ENCODE measurements around the gene UBA52. TPM values are rescaled to one million over a fixed set of nuclear protein-coding genes. Genes with fewer than 3 reads are reported as not detected.

UBA52 gene
- total RNA-seq, 1 experiment from 2014 or later: 1,361 TPM

GRCh38 chr19:18522124-18522861 is 49.4 kb upstream of the UBA52 start:
- DNase-seq (ENCODE audit: low spot score) (peak; percentile 100), ATAC-seq (peak; percentile 95)
- no peaks in the 10 kb centered on the region for H3K27me3 Mint-ChIP-seq (ENCODE audit: low read depth)
- ChIA-PET CTCF (interaction anchor here (0.6 to 5.0 kb wide), 19 partner anchors 12 to 276 kb away, joined by 3 to 55 read pairs (median 8); partner anchors contain the start of genes KXD1 and UBA52), POLR2A (interaction anchor here (0.5 to 1.4 kb wide), 4 partner anchors 8 to 50 kb away, joined by 3 read pairs; partner anchors contain the start of gene UBA52)
- H3K36me3 Mint-ChIP-seq: no peaks in the 10 kb centered on the region
- peaks cover 7% of the 10 kb centered on the region for H3K4me1 Mint-ChIP-seq
- H3K9me3 Mint-ChIP-seq: no peaks in the 10 kb centered on the region
- H3K27ac Mint-ChIP-seq: peak overlapping the region; percentile 86
- H3K4me3 Mint-ChIP-seq: peak overlapping the region; percentile 81
- no peak for TF ChIP-seq RORB (CRISPR knock-in tag; IDR thresholded peaks at IDR 0.05)
- TF ChIP-seq NFYB (CRISPR knock-in tag; conservative IDR thresholded peaks at IDR 0.05; ENCODE audit: low read depth): no peak
- TF ChIP-seq, protein P1, sequence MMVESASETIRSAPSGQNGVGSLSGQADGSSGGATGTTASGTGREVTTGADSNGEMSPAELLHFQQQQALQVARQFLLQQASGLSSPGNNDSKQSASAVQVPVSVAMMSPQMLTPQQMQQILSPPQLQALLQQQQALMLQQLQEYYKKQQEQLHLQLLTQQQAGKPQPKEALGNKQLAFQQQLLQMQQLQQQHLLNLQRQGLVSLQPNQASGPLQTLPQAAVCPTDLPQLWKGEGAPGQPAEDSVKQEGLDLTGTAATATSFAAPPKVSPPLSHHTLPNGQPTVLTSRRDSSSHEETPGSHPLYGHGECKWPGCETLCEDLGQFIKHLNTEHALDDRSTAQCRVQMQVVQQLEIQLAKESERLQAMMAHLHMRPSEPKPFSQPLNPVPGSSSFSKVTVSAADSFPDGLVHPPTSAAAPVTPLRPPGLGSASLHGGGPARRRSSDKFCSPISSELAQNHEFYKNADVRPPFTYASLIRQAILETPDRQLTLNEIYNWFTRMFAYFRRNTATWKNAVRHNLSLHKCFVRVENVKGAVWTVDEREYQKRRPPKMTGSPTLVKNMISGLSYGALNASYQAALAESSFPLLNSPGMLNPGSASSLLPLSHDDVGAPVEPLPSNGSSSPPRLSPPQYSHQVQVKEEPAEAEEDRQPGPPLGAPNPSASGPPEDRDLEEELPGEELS (CRISPR knock-in tag; IDR thresholded peaks at IDR 0.05): 0 out of 2 replicates have a peak, but pooled peaks have one; percentile 15
- TF ChIP-seq GTF2I (CRISPR knock-in tag; conservative IDR thresholded peaks at IDR 0.05): no peak
- TF ChIP-seq ZNF138 (CRISPR knock-in tag; conservative IDR thresholded peaks at IDR 0.05): no peak
- TF ChIP-seq FOXJ3 (CRISPR knock-in tag; IDR thresholded peaks at IDR 0.05; ENCODE audit: borderline replicate concordance): no peak
- TF ChIP-seq TCF7 (CRISPR knock-in tag; IDR thresholded peaks at IDR 0.05; ENCODE audit: low read depth): no peak
- peak; percentile 50; the same call in 1 of the 2 replicates for TF ChIP-seq MAX (CRISPR knock-in tag; IDR thresholded peaks at IDR 0.05)
- peak; percentile 73; the same call in 1 of the 2 replicates for TF ChIP-seq SP1 (CRISPR knock-in tag; conservative IDR thresholded peaks at IDR 0.05)
- no peak for TF ChIP-seq EMX1 (CRISPR knock-in tag; IDR thresholded peaks at IDR 0.05)
- TF ChIP-seq, protein P2, sequence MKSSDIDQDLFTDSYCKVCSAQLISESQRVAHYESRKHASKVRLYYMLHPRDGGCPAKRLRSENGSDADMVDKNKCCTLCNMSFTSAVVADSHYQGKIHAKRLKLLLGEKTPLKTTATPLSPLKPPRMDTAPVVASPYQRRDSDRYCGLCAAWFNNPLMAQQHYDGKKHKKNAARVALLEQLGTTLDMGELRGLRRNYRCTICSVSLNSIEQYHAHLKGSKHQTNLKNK (CRISPR knock-in tag; IDR thresholded peaks at IDR 0.05): no peak
- TF ChIP-seq AR (CRISPR knock-in tag; IDR thresholded peaks at IDR 0.05): no peak
- TF ChIP-seq ZNF281 (CRISPR knock-in tag; IDR thresholded peaks at IDR 0.05): no peak
- TF ChIP-seq, protein P3, sequence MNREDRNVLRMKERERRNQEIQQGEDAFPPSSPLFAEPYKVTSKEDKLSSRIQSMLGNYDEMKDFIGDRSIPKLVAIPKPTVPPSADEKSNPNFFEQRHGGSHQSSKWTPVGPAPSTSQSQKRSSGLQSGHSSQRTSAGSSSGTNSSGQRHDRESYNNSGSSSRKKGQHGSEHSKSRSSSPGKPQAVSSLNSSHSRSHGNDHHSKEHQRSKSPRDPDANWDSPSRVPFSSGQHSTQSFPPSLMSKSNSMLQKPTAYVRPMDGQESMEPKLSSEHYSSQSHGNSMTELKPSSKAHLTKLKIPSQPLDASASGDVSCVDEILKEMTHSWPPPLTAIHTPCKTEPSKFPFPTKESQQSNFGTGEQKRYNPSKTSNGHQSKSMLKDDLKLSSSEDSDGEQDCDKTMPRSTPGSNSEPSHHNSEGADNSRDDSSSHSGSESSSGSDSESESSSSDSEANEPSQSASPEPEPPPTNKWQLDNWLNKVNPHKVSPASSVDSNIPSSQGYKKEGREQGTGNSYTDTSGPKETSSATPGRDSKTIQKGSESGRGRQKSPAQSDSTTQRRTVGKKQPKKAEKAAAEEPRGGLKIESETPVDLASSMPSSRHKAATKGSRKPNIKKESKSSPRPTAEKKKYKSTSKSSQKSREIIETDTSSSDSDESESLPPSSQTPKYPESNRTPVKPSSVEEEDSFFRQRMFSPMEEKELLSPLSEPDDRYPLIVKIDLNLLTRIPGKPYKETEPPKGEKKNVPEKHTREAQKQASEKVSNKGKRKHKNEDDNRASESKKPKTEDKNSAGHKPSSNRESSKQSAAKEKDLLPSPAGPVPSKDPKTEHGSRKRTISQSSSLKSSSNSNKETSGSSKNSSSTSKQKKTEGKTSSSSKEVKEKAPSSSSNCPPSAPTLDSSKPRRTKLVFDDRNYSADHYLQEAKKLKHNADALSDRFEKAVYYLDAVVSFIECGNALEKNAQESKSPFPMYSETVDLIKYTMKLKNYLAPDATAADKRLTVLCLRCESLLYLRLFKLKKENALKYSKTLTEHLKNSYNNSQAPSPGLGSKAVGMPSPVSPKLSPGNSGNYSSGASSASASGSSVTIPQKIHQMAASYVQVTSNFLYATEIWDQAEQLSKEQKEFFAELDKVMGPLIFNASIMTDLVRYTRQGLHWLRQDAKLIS (CRISPR knock-in tag; IDR thresholded peaks at IDR 0.05; ENCODE audit: borderline replicate concordance): no peak
- TF ChIP-seq ATF1 (CRISPR knock-in tag; IDR thresholded peaks at IDR 0.05): no peak
- TF ChIP-seq, protein P4, sequence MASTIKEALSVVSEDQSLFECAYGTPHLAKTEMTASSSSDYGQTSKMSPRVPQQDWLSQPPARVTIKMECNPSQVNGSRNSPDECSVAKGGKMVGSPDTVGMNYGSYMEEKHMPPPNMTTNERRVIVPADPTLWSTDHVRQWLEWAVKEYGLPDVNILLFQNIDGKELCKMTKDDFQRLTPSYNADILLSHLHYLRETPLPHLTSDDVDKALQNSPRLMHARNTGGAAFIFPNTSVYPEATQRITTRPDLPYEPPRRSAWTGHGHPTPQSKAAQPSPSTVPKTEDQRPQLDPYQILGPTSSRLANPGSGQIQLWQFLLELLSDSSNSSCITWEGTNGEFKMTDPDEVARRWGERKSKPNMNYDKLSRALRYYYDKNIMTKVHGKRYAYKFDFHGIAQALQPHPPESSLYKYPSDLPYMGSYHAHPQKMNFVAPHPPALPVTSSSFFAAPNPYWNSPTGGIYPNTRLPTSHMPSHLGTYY (CRISPR knock-in tag; IDR thresholded peaks at IDR 0.05): no peak
- no peak for TF ChIP-seq JUN (CRISPR knock-in tag; IDR thresholded peaks at IDR 0.05)
- TF ChIP-seq SMAD3 (CRISPR knock-in tag; IDR thresholded peaks at IDR 0.05; ENCODE audit: borderline replicate concordance): 0 out of 2 replicates have a peak, but pooled peaks have one; percentile 4
- TF ChIP-seq OVOL2 (CRISPR knock-in tag; IDR thresholded peaks at IDR 0.05; ENCODE audit: borderline replicate concordance): no peak
- TF ChIP-seq, protein P5, sequence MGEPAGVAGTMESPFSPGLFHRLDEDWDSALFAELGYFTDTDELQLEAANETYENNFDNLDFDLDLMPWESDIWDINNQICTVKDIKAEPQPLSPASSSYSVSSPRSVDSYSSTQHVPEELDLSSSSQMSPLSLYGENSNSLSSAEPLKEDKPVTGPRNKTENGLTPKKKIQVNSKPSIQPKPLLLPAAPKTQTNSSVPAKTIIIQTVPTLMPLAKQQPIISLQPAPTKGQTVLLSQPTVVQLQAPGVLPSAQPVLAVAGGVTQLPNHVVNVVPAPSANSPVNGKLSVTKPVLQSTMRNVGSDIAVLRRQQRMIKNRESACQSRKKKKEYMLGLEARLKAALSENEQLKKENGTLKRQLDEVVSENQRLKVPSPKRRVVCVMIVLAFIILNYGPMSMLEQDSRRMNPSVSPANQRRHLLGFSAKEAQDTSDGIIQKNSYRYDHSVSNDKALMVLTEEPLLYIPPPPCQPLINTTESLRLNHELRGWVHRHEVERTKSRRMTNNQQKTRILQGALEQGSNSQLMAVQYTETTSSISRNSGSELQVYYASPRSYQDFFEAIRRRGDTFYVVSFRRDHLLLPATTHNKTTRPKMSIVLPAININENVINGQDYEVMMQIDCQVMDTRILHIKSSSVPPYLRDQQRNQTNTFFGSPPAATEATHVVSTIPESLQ (CRISPR knock-in tag; IDR thresholded peaks at IDR 0.05): no peak
- no peak for TF ChIP-seq ELF4 (CRISPR knock-in tag; IDR thresholded peaks at IDR 0.05; ENCODE audit: low read depth)

All from WTC11 (cell line).